ENCODE data around the gene PIK3R3. TPM values are rescaled to one million over a fixed set of nuclear protein-coding genes. Genes with fewer than 3 reads are reported as not detected.

PIK3R3 gene
- total RNA-seq, 1 experiment from 2014 or later, result 17.4 TPM

DNA sequence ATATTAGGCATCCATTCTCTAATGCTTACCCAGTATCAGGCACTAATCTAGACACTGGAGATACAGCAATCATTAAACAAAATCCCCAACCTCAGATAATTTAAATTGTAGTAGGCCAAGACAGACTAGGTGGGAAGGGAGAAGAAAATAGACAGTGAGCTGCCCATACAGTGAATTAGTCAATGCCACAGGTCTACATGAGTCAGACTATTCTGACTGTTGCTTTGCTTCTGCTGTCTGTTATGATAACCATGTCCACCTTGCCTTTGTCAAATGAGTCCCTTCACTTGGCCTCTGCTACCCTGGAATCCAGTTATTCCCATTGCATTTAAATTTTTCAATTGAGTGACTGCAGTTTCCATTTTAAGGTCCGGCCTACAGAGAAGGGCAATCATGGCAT is 59.5 kb downstream of the PIK3R3 start:
- H3K4me3 Mint-ChIP-seq (ENCODE audit: low read depth, unreplicated experiment), result no peak overlapping the region
- intact Hi-C loops (cut with micrococcal nuclease; ENCODE audit: unreplicated experiment), result no loop called here
- no peaks in the 10 kb centered on the region for H3K4me1 Mint-ChIP-seq (ENCODE audit: low read depth, unreplicated experiment)
- no peaks in the 10 kb centered on the region for H3K9me3 Mint-ChIP-seq (ENCODE audit: low read depth, unreplicated experiment)
- CTCF ChIA-PET, result no interaction called here
- H3K36me3 Mint-ChIP-seq (ENCODE audit: insufficient read depth, unreplicated experiment), result no peaks in the 10 kb centered on the region
- no peak overlapping the region for H3K27ac Mint-ChIP-seq (ENCODE audit: unreplicated experiment)
- no peaks in the 10 kb centered on the region for H3K27me3 Mint-ChIP-seq (ENCODE audit: unreplicated experiment)
- no peak for DNase-seq
- no TSS peak for BruUV-seq (replicated peaks)
- TF ChIP-seq, protein P1, sequence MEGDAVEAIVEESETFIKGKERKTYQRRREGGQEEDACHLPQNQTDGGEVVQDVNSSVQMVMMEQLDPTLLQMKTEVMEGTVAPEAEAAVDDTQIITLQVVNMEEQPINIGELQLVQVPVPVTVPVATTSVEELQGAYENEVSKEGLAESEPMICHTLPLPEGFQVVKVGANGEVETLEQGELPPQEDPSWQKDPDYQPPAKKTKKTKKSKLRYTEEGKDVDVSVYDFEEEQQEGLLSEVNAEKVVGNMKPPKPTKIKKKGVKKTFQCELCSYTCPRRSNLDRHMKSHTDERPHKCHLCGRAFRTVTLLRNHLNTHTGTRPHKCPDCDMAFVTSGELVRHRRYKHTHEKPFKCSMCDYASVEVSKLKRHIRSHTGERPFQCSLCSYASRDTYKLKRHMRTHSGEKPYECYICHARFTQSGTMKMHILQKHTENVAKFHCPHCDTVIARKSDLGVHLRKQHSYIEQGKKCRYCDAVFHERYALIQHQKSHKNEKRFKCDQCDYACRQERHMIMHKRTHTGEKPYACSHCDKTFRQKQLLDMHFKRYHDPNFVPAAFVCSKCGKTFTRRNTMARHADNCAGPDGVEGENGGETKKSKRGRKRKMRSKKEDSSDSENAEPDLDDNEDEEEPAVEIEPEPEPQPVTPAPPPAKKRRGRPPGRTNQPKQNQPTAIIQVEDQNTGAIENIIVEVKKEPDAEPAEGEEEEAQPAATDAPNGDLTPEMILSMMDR (IDR thresholded peaks at IDR 0.05; ENCODE audit: unreplicated experiment), result no peak

DNA sequence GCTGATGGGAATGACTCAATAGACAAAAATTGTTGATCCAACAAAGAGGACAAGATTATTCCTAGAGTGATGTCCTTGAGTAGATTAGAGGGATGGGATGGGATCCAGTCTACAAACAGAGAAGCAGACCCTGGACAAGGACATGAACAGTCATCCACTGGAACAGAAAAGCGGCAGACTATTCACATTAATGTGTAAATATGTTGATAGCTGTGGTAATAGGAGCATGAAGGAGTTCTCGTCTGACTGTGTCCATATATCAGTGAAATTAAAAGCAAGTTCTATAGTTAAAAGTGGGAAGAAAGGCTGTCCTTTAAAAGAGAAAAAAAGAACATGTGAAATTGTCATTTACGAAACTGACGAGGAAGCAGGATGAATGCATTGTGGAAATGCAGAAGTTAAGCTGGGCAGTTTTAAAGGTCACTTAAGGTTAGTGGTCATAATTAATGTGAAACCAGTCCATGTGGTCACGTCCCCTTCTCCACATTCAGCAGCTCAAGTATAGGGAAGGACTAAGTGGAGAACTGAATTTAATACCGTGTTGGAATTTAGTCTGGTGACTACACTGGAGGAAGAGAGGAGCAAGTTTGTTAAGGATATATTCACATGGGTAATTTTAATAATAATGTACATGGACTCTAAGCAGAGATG is 62.1 kb downstream of the PIK3R3 start:
- Mint-ChIP-seq H3K4me1 (ENCODE audit: low read depth, unreplicated experiment) (peaks cover 4% of the 10 kb centered on the region), H3K36me3 (ENCODE audit: insufficient read depth, unreplicated experiment) (no peaks in the 10 kb centered on the region), H3K9me3 (ENCODE audit: low read depth, unreplicated experiment) (no peaks in the 10 kb centered on the region), H3K27me3 (ENCODE audit: unreplicated experiment) (no peaks in the 10 kb centered on the region), H3K4me3 (ENCODE audit: low read depth, unreplicated experiment) (no peak overlapping the region), H3K27ac (ENCODE audit: unreplicated experiment) (no peak overlapping the region)
- intact Hi-C loops (cut with micrococcal nuclease; ENCODE audit: unreplicated experiment), result no loop called here
- no TSS peak for BruUV-seq (replicated peaks)
- CTCF ChIA-PET, result no interaction called here
- no peak for DNase-seq
- TF ChIP-seq, protein P1 (IDR thresholded peaks at IDR 0.05; ENCODE audit: unreplicated experiment), result no peak

DNA sequence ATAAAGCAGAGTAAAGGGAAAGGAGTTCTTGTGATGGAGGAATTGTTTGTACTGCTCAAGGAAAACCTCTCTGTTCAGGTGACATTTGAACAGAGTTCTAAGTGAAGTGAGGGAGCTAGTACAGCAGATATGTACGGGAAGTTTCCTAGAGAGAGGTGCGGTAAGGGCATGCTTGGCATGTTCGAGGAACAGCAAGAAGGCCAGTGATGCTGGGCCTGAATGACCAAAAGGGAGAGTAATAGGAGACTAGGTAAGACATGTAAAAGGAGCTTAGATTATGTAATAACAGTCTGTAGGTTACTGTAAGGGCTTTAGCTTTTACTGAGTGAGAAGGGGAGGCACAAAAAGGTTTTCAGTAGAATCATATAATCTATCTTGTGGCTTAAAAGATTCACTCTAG is 63.9 kb downstream of the PIK3R3 start:
- H3K4me1 Mint-ChIP-seq (ENCODE audit: low read depth, unreplicated experiment), result peaks cover 13% of the 10 kb centered on the region
- no peaks in the 10 kb centered on the region for H3K36me3 Mint-ChIP-seq (ENCODE audit: insufficient read depth, unreplicated experiment)
- no peak for DNase-seq
- no peak overlapping the region for H3K27ac Mint-ChIP-seq (ENCODE audit: unreplicated experiment)
- CTCF ChIA-PET, result interaction anchor here (0.5 to 0.7 kb wide), 2 partner anchors 19 to 67 kb away, joined by 3 to 4 read pairs; no protein-coding TSS in a partner anchor
- intact Hi-C loops (cut with micrococcal nuclease; ENCODE audit: unreplicated experiment), result no loop called here
- H3K4me3 Mint-ChIP-seq (ENCODE audit: low read depth, unreplicated experiment), result no peak overlapping the region
- H3K9me3 Mint-ChIP-seq (ENCODE audit: low read depth, unreplicated experiment), result no peaks in the 10 kb centered on the region
- TF ChIP-seq, protein P1 (IDR thresholded peaks at IDR 0.05; ENCODE audit: unreplicated experiment), result no peak
- no peaks in the 10 kb centered on the region for H3K27me3 Mint-ChIP-seq (ENCODE audit: unreplicated experiment)
- no TSS peak for BruUV-seq (replicated peaks)

DNA sequence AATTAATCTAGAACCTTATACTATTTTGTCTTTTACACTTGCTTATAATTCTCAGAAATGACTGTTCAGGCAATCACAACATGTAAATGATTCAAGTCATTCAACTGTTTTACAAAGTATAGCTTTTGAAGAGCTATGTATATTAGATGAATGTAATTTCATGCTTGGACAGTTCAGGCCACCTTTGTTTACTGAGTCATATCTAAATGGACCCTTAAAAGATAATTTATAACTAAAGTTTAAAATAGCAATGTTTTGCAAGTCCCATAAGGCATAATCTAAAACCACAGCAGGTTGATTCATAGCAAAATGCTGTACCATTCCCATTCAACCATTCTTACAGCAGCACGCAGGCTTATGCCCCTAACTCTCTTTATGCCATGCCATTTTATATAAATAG is 64.8 kb downstream of the PIK3R3 start:
- no TSS peak for BruUV-seq (replicated peaks)
- Mint-ChIP-seq H3K4me1 (ENCODE audit: low read depth, unreplicated experiment) (peaks cover 21% of the 10 kb centered on the region), H3K9me3 (ENCODE audit: low read depth, unreplicated experiment) (no peaks in the 10 kb centered on the region), H3K4me3 (ENCODE audit: low read depth, unreplicated experiment) (no peak overlapping the region), H3K36me3 (ENCODE audit: insufficient read depth, unreplicated experiment) (peaks cover 2% of the 10 kb centered on the region), H3K27me3 (ENCODE audit: unreplicated experiment) (no peaks in the 10 kb centered on the region), H3K27ac (ENCODE audit: unreplicated experiment) (no peak overlapping the region)
- DNase-seq, result no peak
- TF ChIP-seq, protein P1 (IDR thresholded peaks at IDR 0.05; ENCODE audit: unreplicated experiment), result no peak
- CTCF ChIA-PET, result interaction anchor here (1.2 kb wide), 1 partner anchor 17 kb away, joined by 4 read pairs; no protein-coding TSS in a partner anchor
- intact Hi-C loops (cut with micrococcal nuclease; ENCODE audit: unreplicated experiment), result no loop called here

Data from Calu3 (cell line).